DLD1 (cell line): Measurements from ENCODE around the gene SERAC1.

Source experiments
- in situ Hi-C: cut with HindIII; loops from 2 replicates; pipeline ENCODE4 v1.10.0; 2017; ENCODE audit warnings: low sequenced_read_pairs

Gene SERAC1

GRCh38 chr6:158060455-158061360, 107.4 kb downstream of the SERAC1 start:
- in situ Hi-C loops = no loop called here
